GM12891 (cell line): ENCODE results near the gene OBP2A.
"Not testable (repeated sequence)": the region's sequence is repeated elsewhere in the genome, so short reads cannot be mapped to it uniquely, and the experiment has no call there.

Source experiments
- DNase-seq: peaks from one replicate; pipeline ENCODE4 v3.0.0; 2011; ENCODE audit warnings: low spot score; ENCODE audit not compliant: insufficient read length
- FAIRE-seq: peaks from 2 replicates; lab custom pipeline; 2011; peaks lifted over from hg19 to GRCh38; lab: Jason Lieb, UNC
- PAX5 ChIP-seq: IDR thresholded peaks from 2 replicates; pipeline ENCODE4 v1.6.1; 2011; ENCODE audit warnings: low read length, moderate library complexity, mild to moderate bottlenecking; ENCODE audit not compliant: insufficient read depth, severe bottlenecking
- POLR2A ChIP-seq: IDR thresholded peaks from 2 replicates; pipeline ENCODE4 v1.6.1; 2011; ENCODE audit warnings: low read depth, low read length, control low read depth
- POLR2AphosphoS5 ChIP-seq: IDR thresholded peaks from 2 replicates; pipeline ENCODE4 v1.6.1; 2011; ENCODE audit warnings: low read depth, low read length, control low read depth
- POU2F2 ChIP-seq: IDR thresholded peaks from 2 replicates; pipeline ENCODE4 v1.6.1; 2011; ENCODE audit warnings: low read depth, mild to moderate bottlenecking, control low read depth, low read length, moderate library complexity
- SPI1 ChIP-seq: IDR thresholded peaks from 2 replicates; pipeline ENCODE4 v1.6.1; 2011; ENCODE audit warnings: low read depth, low read length, control low read depth
- TAF1 ChIP-seq: IDR thresholded peaks from 2 replicates; pipeline ENCODE4 v1.6.1; 2011; ENCODE audit warnings: low read depth, low read length, control low read depth

The OBP2A gene

GRCh38 chr9:135512241-135512603 lies 33.7 kb upstream of the OBP2A start:
- TF ChIP-seq POLR2A, result no peak
- TF ChIP-seq PAX5, result no peak
- no peak for TF ChIP-seq SPI1
- TF ChIP-seq POLR2AphosphoS5, result no peak
- TF ChIP-seq POU2F2, result no peak
- no peak for TF ChIP-seq TAF1
- FAIRE-seq (no peak), DNase-seq (no peak)

- FAIRE-seq (no peak), DNase-seq (no peak)
- no peak for TF ChIP-seq POLR2A
Measured at GRCh38 chr9:135512904-135513303, 33.0 kb upstream of the OBP2A start.

GRCh38 chr9:135513351-135513846 lies 32.5 kb upstream of the OBP2A start:
- DNase-seq, result no peak
- no peak for FAIRE-seq
- no peak for TF ChIP-seq PAX5
- no peak for TF ChIP-seq SPI1
- TF ChIP-seq POLR2A, result no peak
- TF ChIP-seq TAF1, result no peak

GRCh38 chr9:135513906-135514305 lies 32.0 kb upstream of the OBP2A start:
- FAIRE-seq, DNase-seq: not testable (repeated sequence)

GRCh38 chr9:135514342-135515082 lies 31.4 kb upstream of the OBP2A start:
- no peak for TF ChIP-seq POU2F2
- no peak for FAIRE-seq
- no peak for DNase-seq

GRCh38 chr9:135515083-135515951 lies 30.6 kb upstream of the OBP2A start:
- TF ChIP-seq TAF1 (no peak), POU2F2 (no peak), SPI1 (no peak), POLR2AphosphoS5 (no peak), POLR2A (no peak), PAX5 (no peak)
- no peak for FAIRE-seq
- no peak for DNase-seq

- DNase-seq, result no peak
- TF ChIP-seq POU2F2 (no peak), PAX5 (no peak), POLR2AphosphoS5 (no peak), TAF1 (no peak), SPI1 (no peak), POLR2A (no peak)
- FAIRE-seq, result no peak
Measured at GRCh38 chr9:135516132-135516860, 29.6 kb upstream of the OBP2A start.

- FAIRE-seq, result no peak
- no peak for DNase-seq
- TF ChIP-seq POLR2AphosphoS5, result no peak
- no peak for TF ChIP-seq SPI1
- TF ChIP-seq POU2F2, result no peak
- TF ChIP-seq TAF1, result no peak
- TF ChIP-seq POLR2A, result no peak
- TF ChIP-seq PAX5, result no peak
Measured at GRCh38 chr9:135517407-135517822, 28.5 kb upstream of the OBP2A start.

GRCh38 chr9:135519179-135519971 lies 26.6 kb upstream of the OBP2A start:
- no peak for FAIRE-seq
- TF ChIP-seq POLR2A, result no peak
- TF ChIP-seq PAX5, result no peak
- no peak for TF ChIP-seq POLR2AphosphoS5
- TF ChIP-seq POU2F2, result no peak
- no peak for TF ChIP-seq SPI1
- no peak for TF ChIP-seq TAF1
- DNase-seq, result no peak
